NCI-H146 treated with DMSO at 0.1 percent for 48 hours (cell line): Measurements from ENCODE around the gene OVOL3.
"Not testable (repeated sequence)": the region's sequence is repeated elsewhere in the genome, so short reads cannot be mapped to it uniquely, and the experiment has no call there.

ENCODE experiments used
- DNase-seq: peaks from one replicate; lab custom pipeline; 2025; ENCODE audit not compliant: unreplicated experiment; lab: John Stamatoyannopoulos, UW

OVOL3 gene

DNA sequence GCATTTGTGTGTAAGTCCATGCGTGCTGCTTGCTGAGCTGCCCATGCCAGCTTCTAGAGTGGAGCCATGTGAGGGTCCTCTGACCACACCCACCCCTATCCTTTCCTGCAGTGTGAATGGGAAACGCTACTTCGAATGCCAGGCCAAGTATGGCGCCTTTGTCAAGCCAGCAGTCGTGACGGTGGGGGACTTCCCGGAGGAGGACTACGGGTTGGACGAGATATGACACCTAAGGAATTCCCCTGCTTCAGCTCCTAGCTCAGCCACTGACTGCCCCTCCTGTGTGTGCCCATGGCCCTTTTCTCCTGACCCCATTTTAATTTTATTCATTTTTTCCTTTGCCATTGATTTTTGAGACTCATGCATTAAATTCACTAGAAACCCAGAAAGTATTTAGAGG is 14.6 kb downstream of the OVOL3 start:
- DNase-seq: no peak

DNA sequence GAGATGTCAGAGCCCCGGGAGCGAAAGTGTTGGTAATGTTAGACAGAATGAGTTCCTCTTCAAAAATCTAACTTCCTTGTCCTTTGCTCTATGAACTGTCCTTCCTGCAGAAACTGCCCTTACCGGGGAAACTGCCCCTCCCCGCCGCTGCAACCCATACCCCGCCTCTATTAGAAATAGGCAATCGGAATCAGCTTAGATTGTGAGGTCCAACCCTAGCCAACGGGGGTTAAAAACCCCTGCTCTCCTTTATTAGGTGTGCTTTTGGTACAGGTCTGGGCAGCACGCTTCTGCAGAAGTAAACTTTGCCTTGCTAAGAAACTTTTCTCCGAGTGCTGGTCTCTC is 17.4 kb downstream of the OVOL3 start:
- DNase-seq: peak; percentile 80

DNA sequence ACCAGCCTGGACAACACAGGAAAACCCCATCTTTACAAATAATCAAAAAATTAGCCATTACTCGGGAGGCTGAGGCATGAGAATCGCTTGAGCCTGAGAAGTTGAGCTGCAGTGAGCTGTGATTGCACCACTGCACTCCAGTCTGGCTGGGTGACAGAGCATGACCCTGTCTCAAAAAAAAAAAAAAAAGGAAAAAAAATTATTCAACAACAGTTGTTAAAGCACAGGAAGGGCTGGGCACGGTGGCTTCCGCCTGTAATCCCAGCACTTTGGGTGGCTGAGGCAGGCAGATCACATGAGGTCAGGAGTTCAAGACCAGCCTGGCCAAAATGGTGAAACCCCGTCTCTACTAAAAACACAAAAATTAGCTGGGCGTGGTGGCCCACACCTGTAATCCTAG is 20.3 kb downstream of the OVOL3 start:
- not testable (repeated sequence) for DNase-seq

DNA sequence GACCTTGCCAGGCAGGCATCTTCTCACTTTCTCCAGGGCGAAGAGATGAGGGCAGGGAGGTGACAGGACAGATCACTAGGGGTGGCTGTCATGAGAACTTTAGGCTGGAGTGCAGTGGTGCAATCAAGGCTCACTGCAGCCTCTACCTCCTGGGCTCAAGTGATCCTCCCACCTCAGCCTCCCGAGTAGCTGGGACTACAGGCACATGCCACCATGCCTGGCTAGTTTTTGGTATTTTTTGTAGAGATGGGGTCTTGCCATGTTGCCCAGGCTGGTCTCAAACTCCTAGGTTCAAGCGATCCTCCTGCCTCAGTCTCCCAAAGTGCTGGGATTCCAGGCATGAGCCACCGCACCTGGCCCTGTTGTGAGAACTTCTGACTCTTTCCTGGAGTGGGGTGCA is 23.9 kb downstream of the OVOL3 start:
- DNase-seq: not testable (repeated sequence)

DNA sequence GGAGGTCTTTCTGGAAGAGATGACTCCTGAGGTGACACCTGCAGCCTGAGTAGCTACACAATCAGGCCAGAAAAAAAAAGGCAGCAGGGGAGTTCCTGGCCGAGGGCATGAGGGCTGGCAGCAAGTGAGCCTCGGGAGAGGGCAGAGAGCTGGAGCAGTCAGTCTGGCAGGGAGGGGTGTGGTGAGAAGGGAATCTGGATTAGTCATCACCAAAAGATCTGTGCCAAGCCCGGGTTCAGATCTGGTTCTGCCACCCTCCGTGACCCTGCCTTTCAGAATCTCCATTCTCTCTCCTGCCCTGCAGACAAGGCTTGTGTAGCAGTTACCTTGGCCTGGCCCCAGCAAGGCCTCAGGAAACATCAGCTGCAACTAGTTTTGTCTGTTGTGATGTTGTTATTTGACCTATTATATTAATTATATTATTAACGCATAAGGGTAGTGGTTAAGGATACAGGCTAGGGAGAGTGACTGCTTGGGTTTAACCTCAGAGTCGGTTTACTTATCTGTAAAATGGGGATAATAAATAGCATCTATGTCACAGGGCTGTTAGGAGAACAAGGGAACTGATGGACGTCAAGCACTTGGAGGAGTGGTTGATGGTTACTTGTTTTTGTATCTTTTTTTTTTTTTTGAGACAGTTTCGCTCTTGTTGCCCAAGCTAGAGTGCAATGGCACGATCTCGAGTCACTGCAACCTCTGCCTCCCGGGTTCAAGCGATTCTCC is 26.2 kb downstream of the OVOL3 start:
- no peak for DNase-seq

DNA sequence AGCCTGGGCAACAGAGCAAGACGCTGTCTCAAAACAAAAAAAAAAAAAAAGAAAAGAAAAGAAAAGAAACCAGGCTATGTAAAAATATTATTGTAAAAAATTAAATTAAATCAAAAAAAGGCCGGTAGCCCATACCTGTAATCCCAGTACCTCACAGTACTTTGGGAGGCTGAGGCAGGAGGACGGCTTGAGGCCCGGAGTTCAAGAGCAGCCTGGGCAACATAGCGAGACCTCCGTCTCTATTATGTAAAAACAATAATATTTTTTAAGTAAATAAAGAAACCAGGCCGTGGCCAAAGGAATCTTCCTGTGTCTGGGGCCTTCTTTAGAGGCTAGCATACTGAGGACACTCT is 28.2 kb downstream of the OVOL3 start:
- DNase-seq: no peak

DNA sequence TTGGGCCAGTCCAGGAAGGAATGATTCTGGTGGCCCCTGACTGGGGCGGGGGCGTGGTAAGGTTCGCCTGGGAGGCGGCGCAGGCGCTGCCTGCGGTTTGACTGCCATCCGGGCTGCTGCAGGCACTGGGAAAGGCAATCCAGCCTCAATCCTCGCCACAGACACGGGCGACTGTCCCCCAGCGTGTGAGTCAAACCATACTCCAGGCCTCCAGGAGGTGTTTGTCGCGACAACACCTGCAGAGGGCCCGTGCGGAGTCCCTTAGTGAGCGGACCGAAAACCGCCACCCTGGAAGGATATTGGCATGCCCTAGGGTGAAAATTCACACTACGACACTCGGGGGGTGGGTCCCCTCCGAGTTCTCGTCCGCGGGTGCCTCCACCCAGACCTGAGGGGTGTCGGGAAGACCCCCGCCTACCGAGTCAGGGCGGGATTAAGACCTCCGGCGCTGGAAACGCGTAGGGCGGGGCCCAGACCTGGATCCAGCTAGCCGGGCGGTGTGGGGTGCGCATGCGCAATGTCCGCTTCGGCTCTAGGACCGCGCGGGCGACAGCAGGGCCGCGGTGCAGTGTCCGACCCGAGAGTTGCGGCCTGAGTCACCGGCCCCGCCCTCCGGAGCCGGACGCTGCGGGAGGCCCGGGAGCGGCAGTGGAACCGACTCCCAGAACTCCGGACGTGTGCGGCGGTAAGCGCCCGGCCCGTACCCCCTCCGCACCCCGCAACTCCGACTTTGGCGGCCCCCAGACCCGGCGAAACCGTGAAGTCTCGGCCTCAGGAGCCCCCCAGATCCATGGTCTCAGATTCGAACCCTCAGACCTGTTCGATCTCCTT is 28.7 kb downstream of the OVOL3 start, which contains the start of gene CAPNS1:
Gene CAPNS1, plus strand, starts transcription at position 594 of the 831 bp plus-strand sequence. CDS start 946 bp downstream, outside the sequence.
- peak; percentile 97 for DNase-seq

DNA sequence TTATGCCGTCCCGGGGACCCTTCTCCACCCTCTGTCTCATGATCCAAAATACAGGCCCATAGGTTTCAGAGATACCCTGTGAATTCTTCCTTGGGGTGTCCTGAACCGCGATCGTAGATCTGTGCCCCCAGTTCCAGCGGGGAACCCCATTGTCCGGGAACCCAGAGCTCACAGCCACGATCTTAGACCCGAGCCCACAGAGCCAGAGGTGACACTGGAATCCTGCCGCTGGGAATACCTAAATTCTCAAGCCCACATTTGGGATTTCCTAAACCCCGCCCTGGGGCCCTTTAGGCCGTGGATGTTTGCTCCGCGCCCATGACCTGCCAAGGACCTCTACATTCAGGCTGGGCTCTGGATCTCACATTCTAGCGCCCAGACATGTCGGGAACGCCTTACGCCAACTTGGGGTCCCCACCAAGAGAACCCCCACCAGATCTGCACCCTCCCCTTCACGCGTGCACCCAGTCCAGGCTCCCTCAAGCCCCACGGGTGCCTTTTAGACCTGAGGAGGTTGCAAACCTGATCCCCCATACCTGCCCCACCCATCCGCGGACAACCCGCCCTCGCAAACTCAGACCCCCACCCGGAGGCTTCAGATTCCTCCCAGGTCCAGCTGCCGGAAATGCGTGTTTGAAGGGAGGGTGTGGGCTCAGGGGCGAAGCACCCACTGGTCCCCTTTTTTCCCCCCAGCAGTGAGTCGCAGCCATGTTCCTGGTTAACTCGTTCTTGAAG is 29.5 kb downstream of the OVOL3 start:
- peak; percentile 69 for DNase-seq

DNA sequence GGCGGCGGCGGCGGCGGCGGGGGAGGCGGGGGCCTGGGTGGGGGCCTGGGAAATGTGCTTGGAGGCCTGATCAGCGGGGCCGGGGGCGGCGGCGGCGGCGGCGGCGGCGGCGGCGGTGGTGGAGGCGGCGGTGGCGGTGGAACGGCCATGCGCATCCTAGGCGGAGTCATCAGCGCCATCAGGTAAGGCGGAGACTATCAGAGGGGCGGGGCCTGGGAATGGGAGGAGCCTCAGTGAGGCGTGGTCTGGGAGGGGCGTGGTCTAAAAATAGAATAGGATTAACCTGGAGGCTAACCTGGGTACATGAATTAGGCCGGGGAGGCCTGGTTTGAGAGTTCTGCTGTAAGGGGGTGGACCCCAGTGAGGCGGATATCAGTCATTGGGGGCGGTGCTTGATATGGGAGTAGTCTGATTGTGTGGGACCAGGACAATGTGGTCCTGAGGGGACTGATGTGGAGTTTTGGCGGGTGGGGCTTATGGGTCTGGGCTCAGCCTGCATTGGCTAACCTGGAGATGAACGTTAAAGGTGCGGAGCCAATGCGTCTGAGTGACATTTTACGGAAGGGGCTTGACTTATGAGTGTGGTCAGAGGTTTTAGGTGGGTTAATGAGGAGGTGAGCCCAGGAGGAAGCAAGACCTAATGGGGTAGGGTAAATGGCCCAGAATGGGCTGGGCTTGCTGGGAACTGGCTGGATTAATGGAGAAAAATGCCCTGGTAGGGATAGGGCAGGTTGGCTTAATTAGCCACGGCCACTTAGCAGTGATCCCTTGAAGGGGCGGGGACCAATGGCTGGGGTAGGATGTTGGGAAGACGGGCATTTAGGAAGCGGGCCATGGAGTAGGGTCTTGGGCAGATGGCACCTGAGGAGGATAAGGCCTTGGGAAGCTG is 30.3 kb downstream of the OVOL3 start:
- DNase-seq: peak; percentile 76

DNA sequence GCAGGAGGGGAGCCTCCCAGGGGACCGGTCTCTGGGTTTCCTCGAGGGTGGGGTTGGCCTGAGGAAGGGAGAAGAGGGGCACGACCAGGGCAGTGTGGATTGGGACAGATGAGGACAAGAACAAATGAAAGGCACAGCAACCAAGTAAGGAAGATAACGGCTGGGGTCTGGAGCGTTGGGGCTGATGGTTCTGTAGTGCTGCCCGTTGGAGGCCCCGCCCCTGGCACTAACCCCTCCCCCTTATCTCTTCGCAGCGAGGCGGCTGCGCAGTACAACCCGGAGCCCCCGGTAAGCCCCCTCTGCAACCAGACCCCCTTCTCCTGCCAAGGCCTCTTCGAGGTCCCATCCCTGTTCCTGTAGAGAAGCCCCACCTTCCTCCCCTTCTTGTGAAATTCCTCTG is 31.1 kb downstream of the OVOL3 start:
- no peak for DNase-seq

DNA sequence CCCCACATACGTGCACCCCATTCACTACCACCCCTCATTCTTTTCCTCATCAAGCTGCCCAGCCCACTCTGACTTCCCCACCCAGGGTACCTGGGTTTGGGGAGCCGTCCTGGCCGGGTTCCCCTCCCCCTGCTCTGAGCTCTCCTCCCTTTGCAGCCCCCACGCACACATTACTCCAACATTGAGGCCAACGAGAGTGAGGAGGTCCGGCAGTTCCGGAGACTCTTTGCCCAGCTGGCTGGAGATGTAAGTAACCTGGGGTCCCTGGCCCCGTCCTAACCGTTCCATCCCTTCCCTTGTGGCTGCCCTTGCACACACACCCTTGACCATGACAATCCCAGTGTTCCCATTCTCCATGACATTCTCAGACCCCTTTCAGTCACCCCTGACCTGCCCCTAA is 31.6 kb downstream of the OVOL3 start:
- no peak for DNase-seq

DNA sequence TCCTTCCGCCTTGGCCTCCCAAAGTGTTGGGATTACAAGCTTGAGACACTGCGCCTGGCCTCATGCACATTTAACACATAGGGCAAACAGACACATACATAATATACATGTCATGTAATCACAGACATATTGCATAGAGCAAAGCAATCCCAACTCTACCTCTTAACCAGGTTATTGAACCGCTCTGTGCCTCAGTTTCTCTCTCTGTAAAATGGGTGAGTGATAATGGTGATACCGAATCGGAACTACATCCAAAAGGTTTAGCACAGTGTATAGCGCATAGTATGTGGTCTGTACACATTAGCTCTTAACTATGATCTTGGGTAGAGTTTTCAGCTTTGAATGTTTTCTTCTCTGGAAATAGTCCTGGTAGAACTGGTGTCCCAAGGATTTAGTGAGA is 33.7 kb downstream of the OVOL3 start:
- DNase-seq: no peak

DNA sequence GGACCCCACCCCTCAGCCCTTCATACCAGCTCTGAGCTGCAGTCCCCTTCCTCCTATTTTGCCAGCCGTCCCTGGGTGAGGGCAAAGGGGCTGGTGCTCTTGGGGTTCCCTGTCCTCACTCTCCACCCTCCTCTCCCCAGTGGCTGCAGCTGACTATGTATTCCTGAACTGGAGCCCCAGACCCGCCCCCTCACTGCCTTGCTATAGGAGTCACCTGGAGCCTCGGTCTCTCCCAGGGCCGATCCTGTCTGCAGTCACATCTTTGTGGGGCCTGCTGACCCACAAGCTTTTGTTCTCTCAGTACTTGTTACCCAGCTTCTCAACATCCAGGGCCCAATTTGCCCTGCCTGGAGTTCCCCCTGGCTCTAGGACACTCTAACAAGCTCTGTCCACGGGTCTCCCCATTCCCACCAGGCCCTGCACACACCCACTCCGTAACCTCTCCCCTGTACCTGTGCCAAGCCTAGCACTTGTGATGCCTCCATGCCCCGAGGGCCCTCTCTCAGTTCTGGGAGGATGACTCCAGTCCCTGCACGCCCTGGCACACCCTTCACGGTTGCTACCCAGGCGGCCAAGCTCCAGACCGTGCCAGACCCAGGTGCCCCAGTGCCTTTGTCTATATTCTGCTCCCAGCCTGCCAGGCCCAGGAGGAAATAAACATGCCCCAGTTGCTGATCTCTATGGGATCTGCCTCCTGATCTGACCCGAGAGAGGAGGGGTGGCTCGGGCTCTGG is 38.9 kb downstream of the OVOL3 start:
- DNase-seq: no peak

DNA sequence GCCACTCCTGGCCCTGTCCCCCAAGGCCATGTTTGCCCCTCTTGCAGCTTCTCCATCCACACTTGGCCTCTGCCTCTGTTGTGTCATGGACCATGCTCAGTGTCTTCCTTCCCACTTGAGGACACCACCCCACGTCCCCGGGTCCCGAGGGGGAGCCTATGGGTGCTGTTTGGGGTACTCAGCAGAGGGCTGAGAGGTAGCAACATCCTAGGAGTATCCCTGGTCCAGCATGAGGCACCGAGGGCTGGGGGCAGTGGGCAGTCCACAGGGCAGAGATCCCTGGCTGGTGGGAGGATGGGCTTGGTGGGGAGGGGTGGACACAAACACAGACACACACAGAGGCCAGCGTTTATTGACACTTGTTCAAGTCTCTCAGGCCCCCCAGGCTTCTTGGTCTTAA is 39.6 kb downstream of the OVOL3 start:
- DNase-seq: no peak

DNA sequence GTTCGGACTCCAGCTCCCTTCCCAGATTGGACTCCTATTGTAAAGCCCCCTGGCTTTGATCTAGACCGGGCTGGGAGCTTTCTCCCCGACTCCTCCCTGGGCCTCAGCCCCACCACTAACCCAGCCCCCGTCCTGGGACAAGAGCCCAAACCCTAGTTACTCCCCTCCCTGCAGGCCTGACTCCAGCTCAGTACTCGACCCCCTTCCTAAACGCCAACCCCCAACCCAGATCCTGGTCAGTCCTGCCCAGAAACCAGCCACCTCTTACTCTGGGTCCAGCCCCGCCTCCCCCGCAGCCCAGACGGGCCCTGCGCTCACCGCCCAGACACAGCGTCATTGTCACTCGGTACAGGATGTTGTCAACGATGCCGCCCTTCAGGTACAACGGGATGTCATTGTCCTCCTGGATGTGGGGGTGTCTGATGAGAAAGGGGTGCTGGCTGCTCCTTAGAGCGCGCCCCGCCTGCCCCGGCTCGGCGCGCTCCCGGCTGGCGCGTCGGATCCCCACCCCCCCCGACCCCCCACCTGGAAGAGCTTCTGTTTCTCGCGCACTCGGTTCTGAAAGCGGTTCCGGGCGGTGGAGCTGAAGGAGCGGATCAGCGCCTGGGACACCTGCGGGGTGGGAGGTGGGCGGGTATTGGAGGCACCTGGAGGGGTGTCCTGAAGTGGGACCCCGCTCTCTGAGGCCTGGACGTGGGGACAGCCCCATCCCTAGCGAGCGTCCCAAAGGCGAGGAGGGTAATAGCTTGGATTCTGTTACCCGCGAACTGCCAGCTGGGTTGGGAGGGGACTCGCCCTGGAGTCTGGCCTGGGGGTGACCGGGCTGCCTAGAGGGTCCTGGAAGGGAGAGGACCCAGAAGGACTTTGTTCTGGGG is 40.4 kb downstream of the OVOL3 start:
- DNase-seq: no peak

DNA sequence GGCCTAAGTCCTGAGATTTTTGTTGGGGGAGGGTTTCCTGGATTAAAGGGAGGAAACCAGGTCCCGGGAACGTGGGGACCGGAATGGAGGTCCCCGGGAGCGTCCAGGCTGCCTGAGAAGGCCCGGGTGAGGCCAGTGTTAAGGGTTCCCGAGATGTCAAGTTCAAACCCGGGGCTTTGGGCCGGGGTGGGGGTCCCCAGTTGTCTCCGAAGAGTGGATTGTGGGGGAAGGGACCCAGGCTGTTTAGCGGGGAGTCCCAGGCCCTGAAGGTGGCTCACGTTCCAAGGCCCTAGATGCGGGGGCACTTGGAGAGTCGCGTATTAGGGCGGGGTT is 41.0 kb downstream of the OVOL3 start:
- no peak for DNase-seq

DNA sequence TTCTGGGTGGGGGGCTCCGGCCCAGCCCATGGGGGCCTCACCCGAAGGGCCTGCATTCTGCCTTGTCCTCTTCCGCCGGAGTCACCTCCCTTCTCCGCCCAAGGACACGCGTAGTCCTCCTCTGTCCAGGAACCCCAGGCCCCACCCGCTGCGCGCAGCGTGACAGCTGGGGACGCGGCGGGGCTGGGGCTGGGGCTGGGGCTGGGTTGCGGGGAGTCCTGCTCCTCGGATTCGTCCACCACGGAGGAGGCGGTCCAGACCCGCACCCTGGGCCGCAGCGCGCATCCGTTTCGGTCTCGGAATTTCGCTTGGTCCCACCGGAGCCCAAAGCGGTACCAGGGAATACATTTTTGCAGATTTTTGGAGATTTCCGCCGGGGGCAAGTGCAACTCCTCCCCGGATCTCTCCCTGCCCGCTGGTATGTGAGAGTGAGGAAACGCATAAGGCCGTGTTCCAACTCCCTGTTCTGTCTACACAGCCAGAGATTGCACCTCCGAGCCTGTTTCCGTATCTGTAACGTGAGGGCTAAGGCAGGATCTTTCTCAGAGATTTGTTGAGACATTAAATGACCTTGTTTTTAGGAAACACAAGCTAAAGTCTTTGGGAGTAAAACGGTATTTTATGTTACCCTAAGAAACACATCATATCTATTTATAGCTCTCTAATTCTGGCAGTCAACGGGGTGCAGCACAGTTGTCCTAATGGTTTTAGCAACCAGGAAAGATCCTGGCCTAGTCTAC is 41.6 kb downstream of the OVOL3 start, which contains the start of gene COX7A1:
Gene COX7A1, minus strand, starts transcription at position 96 of the 740 bp plus-strand sequence. Its CDS starts 40 bp downstream, at position 56.
- DNase-seq: no peak

DNA sequence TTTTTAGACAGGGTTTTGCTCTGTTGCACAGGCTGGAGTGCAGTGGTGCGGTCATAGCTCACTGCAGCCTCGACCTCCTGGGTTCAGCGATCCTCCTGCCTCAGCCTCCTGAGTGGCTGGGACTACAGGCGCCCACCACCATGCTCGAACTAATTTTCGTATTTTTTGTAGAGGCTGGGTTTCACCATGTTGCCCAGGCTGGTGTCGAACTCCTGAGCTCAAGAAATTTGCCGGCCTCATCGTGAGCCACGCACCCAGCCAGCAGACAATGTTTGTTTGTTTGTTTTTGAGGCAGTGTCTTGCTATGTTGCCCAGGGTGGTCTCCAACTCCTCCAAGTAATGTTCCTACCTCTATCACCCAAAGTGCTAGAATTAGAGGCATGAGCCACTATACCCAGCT is 42.2 kb downstream of the OVOL3 start:
- no peak for DNase-seq
